Measurements from ENCODE around the gene CTSZ.

Gene CTSZ

DNA sequence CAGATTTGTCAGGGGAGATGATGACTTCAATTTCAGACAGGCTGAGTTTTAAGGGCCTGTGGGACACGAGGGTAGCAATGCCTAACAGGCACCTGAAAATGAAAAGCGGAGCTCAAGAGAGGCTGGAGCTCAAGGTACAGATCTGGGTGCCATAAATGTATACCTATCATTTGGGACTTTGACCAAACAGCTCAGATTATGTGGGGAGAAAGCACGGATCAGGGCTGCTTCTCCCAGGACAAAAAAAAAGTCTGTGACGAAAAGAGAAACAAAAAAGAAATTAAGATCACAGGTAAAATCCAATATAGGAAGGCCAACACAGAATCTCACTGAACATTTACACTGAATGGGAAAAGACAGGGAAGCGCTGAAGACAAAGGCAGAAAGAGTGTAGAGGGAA, 33.6 kb upstream of the CTSZ start:
- TF ChIP-seq, protein P1, sequence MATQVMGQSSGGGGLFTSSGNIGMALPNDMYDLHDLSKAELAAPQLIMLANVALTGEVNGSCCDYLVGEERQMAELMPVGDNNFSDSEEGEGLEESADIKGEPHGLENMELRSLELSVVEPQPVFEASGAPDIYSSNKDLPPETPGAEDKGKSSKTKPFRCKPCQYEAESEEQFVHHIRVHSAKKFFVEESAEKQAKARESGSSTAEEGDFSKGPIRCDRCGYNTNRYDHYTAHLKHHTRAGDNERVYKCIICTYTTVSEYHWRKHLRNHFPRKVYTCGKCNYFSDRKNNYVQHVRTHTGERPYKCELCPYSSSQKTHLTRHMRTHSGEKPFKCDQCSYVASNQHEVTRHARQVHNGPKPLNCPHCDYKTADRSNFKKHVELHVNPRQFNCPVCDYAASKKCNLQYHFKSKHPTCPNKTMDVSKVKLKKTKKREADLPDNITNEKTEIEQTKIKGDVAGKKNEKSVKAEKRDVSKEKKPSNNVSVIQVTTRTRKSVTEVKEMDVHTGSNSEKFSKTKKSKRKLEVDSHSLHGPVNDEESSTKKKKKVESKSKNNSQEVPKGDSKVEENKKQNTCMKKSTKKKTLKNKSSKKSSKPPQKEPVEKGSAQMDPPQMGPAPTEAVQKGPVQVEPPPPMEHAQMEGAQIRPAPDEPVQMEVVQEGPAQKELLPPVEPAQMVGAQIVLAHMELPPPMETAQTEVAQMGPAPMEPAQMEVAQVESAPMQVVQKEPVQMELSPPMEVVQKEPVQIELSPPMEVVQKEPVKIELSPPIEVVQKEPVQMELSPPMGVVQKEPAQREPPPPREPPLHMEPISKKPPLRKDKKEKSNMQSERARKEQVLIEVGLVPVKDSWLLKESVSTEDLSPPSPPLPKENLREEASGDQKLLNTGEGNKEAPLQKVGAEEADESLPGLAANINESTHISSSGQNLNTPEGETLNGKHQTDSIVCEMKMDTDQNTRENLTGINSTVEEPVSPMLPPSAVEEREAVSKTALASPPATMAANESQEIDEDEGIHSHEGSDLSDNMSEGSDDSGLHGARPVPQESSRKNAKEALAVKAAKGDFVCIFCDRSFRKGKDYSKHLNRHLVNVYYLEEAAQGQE (IDR thresholded peaks at IDR 0.05; ENCODE audit: insufficient replicate concordance, low read depth): no peak
- TF ChIP-seq SPI1 (IDR thresholded peaks at IDR 0.05; ENCODE audit: borderline replicate concordance, low read depth) (no peak), POLR2AphosphoS5 (IDR thresholded peaks at IDR 0.05; ENCODE audit: low read depth) (no peak), GABPA (IDR thresholded peaks at IDR 0.05; ENCODE audit: low read depth) (no peak), CTCF (IDR thresholded peaks at IDR 0.05; ENCODE audit: insufficient read depth, low read length) (no peak)
- no peaks in the 10 kb centered on the region for H3K27me3 ChIP-seq (ENCODE audit: insufficient read depth, poor library complexity, severe bottlenecking)
- H3K27ac ChIP-seq (replicated peaks): no peak overlapping the region
- H3K4me3 ChIP-seq (replicated peaks; ENCODE audit: insufficient read depth, low read length): no peak overlapping the region
- DNase-seq (ENCODE audit: low read depth in 1 of 2, low spot score in 1 of 2): no peak

- no peak overlapping the region for H3K4me3 ChIP-seq (replicated peaks; ENCODE audit: insufficient read depth, low read length)
- no peak for DNase-seq (ENCODE audit: low read depth in 1 of 2, low spot score in 1 of 2)
- TF ChIP-seq, protein P1 (IDR thresholded peaks at IDR 0.05; ENCODE audit: insufficient replicate concordance, low read depth): no peak
- no peaks in the 10 kb centered on the region for H3K27me3 ChIP-seq (ENCODE audit: insufficient read depth, poor library complexity, severe bottlenecking)
- H3K27ac ChIP-seq (replicated peaks): no peak overlapping the region
Observed at GRCh38 chr20:59039233-59039632, 32.2 kb upstream of the CTSZ start.

GRCh38 chr20:59037386-59037785, 30.3 kb upstream of the CTSZ start:
- no peak for DNase-seq (ENCODE audit: low read depth in 1 of 2, low spot score in 1 of 2)
- TF ChIP-seq POLR2AphosphoS5 (IDR thresholded peaks at IDR 0.05; ENCODE audit: low read depth) (no peak), SPI1 (IDR thresholded peaks at IDR 0.05; ENCODE audit: borderline replicate concordance, low read depth) (no peak), GABPA (IDR thresholded peaks at IDR 0.05; ENCODE audit: low read depth) (no peak), CTCF (IDR thresholded peaks at IDR 0.05; ENCODE audit: insufficient read depth, low read length) (no peak)
- TF ChIP-seq, protein P1 (IDR thresholded peaks at IDR 0.05; ENCODE audit: insufficient replicate concordance, low read depth): no peak
- H3K27me3 ChIP-seq (ENCODE audit: insufficient read depth, poor library complexity, severe bottlenecking): no peaks in the 10 kb centered on the region
- H3K4me3 ChIP-seq (replicated peaks; ENCODE audit: insufficient read depth, low read length): no peak overlapping the region
- no peak overlapping the region for H3K27ac ChIP-seq (replicated peaks)

GRCh38 chr20:59035381-59035780, 28.3 kb upstream of the CTSZ start:
- H3K27ac ChIP-seq (replicated peaks): no peak overlapping the region
- no peak overlapping the region for H3K4me3 ChIP-seq (replicated peaks; ENCODE audit: insufficient read depth, low read length)
- no peaks in the 10 kb centered on the region for H3K27me3 ChIP-seq (ENCODE audit: insufficient read depth, poor library complexity, severe bottlenecking)
- TF ChIP-seq POLR2AphosphoS5 (IDR thresholded peaks at IDR 0.05; ENCODE audit: low read depth) (no peak), GABPA (IDR thresholded peaks at IDR 0.05; ENCODE audit: low read depth) (no peak), SPI1 (IDR thresholded peaks at IDR 0.05; ENCODE audit: borderline replicate concordance, low read depth) (no peak), CTCF (IDR thresholded peaks at IDR 0.05; ENCODE audit: insufficient read depth, low read length) (no peak)
- TF ChIP-seq, protein P1 (IDR thresholded peaks at IDR 0.05; ENCODE audit: insufficient replicate concordance, low read depth): no peak
- no peak for DNase-seq (ENCODE audit: low read depth in 1 of 2, low spot score in 1 of 2)
